HG03565 (cell line): ENCODE results near the gene NDUFA5.
A peak's percentile ranks its signal among the peaks of the same experiment; 100 is the strongest.

ENCODE experiments used
- ATAC-seq: cut with Tn5 transposase; IDR thresholded peaks from one replicate; pipeline ENCODE4 v1.9.1; 2021; ENCODE audit warnings: mild to moderate bottlenecking, moderate library complexity; ENCODE audit not compliant: unreplicated experiment

The NDUFA5 gene

DNA sequence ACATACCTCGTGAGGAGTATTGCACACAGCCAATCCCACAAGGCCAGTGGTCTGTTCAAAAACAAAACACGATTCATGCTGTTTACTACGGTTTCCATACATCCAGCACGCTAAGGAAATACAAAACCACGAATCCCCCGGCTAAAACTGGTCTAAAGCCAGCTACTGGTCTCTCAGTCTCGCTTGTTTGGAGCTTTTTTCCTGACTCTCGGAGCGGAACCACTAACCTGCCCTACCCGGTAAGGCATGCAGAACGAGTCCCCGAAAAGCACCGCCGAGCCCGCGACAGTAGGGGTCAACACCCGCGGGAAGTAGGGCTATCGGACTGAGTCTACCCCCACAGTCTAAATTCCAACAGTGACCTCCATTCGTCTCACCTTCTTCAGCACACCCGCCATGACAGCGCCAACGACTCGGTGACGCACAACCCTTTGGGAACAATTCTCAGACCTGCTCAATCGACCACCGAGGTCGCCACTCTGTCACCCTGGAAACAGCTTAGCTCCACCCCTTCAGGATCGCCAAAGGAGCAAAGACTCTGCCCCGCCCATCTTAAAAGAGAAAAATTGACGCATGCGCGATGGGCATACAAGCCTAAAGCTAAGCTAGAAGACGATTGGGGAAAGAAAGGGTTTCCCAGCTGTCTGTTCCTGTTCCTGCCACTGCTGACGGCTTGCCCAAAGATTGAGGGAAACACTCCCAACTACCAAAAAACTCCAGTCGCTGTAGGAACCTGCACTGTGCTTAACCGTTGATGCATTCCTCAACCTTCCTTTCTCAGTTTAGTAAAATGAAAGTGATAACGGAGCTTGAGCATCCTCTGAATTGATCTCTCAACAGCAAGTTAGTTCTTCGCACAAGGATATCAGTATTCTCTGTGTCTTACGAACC, at the start of gene NDUFA5:
Gene NDUFA5 (minus strand): TSS at position 421 of the 891 bp plus-strand sequence. CDS start 23 bp downstream, at position 398.
- peak; percentile 95 for ATAC-seq

DNA sequence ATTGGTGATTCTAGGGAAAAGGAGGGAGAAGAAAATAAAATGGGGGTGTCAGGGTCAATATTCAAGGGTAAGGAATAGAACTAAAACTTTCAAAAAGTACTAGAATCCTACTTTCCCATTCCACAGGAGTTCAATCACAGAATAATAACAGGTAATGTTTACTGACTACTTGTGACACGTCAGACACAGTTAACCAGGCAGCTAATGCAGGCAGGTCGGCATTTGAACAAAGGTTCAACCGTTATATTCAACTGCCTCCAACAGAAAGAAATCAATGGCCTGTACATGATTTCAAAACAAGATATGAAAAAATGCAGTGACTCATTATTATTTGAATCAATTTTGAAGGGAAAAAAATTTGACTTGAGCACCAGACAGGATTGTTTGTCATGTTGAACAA, 47.1 kb upstream of the NDUFA5 start:
- ATAC-seq: no peak

DNA sequence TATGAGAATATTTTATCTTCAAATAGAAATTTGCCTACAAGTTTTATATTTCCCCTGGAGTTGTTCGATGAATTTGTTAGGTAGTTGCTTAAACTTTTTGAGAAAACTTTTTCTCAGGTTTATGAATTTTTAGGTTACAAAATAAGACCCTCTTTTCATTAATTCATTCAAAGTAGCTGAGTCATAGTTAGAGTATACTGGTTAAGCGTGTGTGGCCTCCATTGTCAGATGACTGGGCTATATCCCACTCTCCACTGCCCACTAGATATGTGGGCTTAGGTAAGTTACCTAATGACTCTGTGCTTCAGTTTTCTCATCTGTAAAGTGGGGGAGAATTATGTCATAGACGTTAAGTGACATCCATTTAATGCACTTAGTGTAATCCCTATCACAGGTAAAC, 45.0 kb upstream of the NDUFA5 start:
- ATAC-seq: no peak

DNA sequence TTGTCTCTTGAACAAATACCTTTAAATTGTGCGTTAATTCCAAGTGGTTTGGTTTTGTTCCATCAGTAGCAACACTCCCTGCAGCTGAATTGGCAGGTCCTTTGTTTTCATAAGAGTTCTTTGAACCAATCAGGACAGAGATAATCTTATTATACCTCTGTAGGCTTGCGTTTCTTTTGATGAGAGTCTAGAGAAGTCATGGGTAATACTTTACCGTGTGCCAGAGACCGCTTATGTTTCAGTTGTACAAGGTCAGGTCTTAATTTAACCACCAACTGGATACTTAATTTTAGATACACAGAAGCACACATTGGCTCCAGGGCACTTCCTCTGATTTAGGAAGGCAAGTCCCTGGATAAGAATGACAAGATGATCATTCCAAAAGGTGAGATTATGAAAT, 43.9 kb upstream of the NDUFA5 start, which contains the start of gene ASB15:
Gene ASB15 (plus strand): TSS at position 292 of the 400 bp plus-strand sequence. CDS start 12,682 bp downstream, outside the sequence.
- no peak for ATAC-seq

DNA sequence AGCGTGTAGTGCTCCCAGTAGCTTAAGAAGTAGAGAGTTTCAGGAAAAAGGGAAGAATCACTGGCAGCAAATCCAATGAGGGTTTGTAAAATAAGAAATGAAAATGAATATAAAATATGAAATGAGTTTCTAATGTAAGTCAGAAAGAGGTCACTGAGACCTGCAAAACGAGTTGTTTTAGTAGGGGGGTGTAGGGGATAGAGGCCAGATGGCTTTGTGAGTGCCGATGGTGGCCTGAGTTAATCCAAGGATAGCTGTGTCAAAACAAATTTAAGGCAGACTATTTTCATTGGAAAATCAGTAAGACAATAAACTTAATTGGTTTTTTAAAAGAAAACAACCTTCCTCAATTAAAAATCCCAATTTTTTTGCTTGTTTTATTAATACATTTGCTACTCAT, 43.3 kb upstream of the NDUFA5 start:
- no peak for ATAC-seq

DNA sequence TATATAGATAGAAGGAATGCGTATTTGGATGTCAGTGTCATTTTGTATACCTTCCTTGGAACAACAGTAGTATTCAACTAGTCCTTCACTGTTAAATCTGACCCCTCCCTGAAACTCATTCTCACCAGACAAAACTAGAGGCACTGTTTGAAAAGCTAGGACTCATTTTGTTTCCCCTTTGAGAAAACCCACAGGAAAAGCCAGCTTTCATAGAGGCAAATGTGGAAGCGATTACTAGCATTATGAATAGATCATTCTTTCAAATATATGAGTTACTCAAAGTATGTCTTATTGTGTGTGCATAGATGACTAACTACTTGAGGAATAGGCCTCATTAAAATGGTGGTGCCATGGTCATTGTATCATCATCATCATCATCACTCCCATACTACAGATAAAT, 42.1 kb upstream of the NDUFA5 start:
- ATAC-seq: no peak

DNA sequence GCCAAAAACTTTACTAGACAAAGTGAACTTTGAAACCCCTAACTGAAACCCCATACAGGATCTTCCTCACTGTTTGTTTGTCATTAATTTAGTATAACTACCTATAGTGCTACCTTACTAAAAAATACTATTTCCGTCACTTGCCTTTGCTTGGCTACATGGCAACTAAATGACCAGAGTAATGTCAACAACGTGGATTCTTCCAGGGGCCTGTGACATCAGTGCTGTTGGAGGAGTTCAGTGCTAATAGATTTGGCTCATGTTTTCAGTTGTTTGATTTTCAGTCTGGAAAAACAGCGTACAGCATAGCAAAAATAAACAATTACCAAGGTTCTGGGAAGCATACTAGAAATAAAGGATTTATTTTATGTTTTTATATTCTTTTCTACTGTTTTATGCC, 41.0 kb upstream of the NDUFA5 start:
- ATAC-seq: no peak

DNA sequence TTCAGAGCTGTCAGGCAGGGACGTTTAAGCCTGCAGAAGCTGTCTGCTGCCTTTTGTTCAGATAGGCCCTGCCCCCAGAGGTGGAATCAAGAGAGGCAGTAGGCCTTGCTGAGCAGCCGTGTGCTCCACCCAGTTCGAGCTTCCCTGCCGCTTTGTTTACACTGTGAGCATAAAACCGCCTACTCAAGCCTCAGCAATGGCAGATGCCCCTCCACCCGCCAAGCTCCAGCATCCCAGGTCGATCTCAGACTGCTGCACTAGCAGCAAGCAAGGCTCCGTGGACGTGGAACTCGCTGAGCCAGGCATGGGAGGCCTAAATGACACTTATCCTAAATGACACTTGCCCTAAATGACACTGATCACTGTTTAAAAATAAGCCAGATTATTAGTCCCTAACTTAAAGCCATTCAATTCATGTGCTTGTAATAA, 37.2 kb upstream of the NDUFA5 start:
- no peak for ATAC-seq

DNA sequence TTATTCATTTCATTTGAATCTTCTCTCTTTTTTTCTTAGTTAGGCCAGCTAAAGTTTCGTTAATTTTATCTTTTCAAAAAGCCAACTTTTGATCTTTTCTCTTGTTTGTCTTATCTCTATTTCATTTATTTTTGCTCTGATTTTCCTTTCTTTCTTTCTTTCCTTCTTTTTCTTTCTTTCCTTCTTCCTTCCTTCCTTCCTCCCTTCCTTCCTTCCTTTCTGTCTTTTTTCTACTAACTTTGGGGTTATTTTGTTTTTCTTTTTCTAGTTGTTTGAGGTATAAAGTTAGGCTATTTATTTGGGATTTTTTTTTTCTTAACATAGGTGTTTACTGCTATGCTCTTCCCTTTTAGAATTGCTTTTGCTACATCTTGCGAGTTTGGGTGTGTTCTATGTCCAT, 30.8 kb upstream of the NDUFA5 start:
- no peak for ATAC-seq

DNA sequence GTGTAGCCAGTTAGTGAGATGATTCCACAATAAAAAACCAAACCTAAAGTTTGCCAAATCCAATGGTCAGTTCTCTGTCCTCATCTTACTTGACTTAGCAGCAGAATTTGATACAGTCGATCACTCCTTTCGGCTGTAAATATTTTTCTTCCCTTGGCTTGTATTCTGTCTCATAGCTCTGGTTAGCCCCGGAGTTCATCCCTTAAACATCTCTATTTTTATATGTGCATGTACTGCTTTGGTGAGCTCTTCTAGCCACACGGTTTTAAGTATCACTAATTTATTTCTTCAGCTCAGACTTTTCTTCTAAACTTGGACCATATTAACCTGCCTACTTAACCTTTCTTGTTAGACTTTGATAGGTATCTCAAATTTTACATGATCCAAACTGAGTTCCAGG, 26.2 kb upstream of the NDUFA5 start:
- no peak for ATAC-seq

DNA sequence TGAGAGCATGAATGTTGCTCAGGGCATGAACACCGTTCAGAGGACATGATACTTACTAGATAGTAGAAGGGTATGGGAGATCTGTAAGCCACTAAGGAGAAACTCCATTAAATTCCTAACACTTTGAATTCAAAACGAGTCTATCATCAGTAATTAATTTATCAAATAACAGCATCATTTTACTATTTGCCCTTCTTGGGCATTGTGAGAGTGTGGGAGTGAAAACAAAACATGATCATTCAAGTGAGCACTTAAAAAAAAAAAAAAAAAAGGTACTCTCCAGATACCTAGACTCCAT, 23.5 kb upstream of the NDUFA5 start:
- no peak for ATAC-seq

DNA sequence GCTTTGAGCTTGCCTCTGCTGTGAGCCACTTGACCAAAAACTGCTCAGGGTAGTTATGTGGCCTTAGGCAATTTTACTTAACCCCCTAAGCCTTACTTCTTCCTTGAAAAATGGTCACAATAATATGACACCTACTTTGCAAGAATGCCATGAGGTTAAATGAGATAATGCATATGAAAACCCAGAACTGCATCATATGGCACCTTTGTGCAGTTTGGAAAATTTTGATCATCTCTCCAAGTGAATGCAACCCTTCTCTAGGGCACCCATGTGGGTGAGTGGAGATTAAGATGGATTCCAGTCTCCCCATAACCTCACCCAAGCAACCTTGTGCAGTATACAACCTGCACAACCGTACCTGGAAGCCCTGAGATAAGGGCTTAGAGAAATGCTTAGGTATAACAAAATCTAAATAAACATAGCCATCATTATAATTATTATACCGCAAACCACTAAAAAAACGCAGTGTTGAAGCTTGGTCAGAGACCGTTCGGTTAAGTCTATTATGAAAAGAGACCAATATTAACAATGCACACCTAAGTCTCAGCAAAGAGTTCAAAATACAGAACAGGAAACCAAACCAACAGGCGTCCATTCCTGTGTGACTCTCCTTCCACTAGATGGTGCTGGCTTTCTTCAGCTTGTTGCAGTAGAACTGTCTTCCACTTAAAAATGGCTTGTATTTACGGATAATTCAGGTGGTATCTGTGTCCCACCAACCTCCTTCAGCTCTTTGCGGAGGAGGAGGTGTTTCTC, 23.0 kb upstream of the NDUFA5 start:
- peak; percentile 88 for ATAC-seq

DNA sequence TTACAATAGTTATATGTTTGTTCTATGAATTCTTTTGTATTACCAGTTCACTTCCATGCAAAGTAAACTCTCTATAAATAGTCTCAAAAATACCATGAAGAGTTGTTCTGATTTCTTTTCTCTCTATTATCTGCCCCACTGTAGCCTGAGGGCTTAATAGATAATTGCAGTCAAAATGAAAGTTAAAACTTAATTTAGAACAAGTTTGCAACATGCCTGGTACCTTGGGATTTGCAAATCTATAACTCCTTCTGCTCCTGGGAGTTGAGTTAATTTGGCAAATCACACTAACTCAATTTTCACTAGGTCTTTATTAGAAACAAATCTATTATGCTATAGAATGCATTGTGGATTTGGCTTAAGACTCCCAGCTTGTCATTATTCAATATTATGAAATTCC, 21.8 kb upstream of the NDUFA5 start:
- ATAC-seq: no peak

DNA sequence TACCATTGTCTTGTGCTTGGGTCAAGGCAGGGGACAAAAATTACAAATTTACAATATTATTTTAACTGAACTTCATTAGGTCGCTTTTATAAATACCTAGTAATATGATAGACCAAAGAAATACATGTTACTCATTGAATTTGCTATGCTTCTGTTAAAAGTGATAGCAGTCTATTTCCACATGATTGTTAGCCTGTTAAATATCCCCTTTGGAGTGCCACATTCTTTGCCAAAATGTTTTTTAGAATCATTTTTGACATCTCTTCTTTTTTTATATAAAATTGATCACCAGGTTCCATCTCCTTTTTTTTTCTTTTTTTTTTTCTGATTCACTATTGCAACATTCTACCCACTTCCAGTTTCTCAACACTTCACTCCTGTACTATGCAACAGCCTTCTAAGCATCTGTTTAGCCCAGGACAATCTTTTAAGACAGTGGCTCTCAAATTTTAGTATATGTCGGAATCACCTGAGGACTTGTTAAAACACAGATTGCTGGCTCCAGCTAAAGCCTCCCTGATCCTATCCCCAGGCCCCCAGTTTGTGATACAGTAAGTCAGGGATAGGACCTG, 16.4 kb upstream of the NDUFA5 start:
- ATAC-seq: no peak

DNA sequence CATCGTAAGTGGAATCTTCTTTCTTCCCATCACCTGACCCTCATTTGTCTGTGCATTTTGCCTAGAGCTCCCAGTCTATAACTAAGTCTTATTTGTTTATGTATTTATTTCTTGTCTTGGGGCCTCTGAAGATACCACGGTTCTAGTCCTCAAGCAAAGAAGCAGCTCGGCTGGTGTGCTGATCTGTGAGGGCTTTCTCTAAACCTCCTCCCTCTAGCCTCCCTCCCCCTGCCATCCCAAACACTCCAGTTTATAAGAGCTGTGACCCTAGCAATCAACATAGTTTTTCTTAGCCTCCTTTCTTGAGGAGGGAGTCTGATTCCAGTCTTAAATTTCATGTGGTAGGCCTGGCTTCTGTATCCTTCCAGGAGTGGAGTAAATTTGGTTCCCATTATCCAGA, 15.7 kb upstream of the NDUFA5 start:
- ATAC-seq: no peak

DNA sequence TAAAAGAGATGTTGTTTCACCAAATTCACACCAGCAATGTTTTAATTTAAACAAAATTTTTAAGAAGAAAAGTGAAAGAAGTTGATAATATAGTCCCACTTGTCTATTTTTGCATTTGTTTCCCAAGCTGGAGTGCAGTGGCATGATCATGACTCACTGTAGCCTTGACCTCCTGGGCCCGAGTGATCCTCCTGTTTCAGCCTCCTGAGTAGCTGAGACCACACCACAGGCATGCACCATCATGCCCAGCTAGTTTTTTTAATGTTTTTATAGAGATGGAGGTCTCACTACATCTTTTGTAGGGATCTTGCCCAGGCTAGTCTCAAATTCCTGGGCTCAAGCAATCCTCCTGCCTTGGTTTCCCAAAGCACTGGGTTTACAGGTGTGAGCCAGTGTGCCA, 14.1 kb upstream of the NDUFA5 start:
- no peak for ATAC-seq

DNA sequence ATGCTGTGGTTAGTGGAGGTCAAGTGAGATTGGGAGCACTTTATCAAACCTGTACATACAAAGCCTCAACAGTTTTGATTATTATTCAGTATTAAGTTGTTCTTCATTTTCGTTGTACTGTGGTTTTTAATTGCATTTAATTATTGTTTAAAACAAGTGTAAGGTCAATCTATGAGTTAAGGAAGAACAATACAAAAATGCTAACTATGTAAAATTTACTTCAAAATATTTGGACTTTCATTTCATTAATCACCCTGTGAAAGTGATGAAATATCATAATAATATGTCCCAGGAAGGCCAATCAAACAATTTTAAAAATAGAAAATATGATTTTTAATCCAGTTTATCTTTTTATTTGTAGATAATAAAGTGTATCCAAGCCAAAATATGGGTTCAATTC, 13.6 kb upstream of the NDUFA5 start:
- no peak for ATAC-seq

DNA sequence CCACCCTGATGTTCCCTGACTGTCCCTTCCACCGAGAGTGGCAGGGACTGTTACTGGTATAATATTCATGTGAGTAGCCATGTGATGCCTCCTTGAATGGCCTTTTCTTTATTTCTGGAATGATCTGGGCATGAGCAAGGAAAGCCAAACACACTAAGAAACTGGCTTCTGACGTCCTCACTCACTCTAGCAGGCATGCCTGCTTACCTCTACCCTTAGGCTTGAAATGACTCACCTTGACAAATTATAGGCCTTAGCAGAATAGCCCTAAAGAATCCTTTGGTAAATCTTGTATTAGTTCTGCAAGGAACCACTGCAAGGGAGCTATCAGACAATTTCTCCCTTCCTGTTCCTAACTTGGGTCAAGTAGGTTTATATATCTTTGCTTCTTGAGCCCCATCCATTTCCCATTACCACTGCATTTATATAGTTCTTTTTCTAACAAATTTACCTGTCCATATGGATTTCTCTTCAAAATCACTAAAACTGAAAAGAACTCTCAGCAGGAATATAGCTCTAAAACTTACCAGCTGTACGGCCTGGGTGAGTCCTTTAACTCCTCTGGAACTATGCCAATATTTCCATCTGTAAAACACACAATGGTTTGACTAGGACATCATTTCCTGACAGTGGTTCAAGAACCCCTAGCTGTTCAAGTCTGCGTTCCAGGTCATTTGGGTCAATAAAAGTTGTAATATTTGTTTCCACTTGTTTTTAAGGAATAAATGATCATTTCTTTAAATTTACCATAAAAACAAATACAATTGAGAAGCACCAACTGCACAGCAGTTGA, 13.0 kb upstream of the NDUFA5 start:
- peak; percentile 50 for ATAC-seq

DNA sequence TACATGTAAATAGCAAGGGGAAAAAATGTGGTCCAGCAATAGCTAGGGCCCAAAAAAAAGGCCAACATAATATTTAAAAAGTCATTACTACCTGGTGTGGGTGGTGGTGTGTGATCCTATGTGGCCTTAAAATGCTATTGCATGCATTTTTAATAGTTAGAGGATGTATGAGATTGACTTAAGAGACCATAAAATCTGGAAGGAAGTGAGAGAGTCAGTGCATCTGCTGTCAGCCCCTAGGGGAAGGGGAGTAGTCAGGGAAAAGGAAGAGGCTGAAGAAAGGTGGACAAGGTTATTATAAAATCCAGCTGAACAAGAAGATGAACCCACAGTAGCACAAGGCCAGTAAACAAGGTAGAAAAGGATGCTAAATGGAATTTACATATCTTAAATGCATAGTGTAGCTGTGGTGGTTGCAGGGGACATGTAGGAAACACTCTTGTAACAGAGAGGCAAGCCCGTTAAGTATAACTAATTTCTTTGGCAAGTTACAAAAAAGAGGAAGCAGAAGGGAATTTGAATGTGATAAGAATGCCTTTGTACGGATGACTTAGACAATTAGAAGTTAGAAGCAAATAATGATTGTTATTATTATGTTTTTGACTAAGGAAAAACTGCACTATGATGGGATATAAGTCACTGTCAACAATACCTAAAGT, 11.9 kb upstream of the NDUFA5 start:
- ATAC-seq: no peak

DNA sequence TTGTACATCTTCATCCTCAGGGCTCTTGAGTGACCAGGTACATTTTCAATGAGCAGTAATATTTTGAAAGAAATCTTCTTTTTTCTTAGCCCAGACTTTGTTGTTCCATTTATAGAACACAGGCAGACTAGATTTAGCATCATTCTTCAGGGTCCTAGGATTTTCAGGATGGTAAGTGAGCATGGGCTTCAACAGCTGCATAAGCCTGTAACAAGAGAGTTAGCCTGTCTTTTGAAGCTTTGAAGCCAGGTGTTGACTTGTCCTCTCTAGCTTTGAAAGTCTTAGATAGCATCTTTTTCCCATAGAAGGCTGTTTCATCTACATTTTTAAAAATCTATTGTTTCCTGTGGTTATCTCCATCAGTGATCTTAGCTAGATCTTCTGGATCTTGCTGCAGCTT, 4.5 kb upstream of the NDUFA5 start:
- no peak for ATAC-seq
